GM19468 (cell line): ENCODE measurements around the gene PCDHGA10.
"Not testable (repeated sequence)": the region's sequence is repeated elsewhere in the genome, so short reads cannot be mapped to it uniquely, and the experiment has no call there.

Experiments
- ATAC-seq: cut with Tn5 transposase; IDR thresholded peaks from one replicate; pipeline ENCODE4 v1.9.1; 2021; ENCODE audit warnings: mild to moderate bottlenecking, moderate library complexity, moderate number of reproducible peaks; ENCODE audit not compliant: unreplicated experiment; ENCODE audit errors: extremely low read depth

PCDHGA10 gene

DNA sequence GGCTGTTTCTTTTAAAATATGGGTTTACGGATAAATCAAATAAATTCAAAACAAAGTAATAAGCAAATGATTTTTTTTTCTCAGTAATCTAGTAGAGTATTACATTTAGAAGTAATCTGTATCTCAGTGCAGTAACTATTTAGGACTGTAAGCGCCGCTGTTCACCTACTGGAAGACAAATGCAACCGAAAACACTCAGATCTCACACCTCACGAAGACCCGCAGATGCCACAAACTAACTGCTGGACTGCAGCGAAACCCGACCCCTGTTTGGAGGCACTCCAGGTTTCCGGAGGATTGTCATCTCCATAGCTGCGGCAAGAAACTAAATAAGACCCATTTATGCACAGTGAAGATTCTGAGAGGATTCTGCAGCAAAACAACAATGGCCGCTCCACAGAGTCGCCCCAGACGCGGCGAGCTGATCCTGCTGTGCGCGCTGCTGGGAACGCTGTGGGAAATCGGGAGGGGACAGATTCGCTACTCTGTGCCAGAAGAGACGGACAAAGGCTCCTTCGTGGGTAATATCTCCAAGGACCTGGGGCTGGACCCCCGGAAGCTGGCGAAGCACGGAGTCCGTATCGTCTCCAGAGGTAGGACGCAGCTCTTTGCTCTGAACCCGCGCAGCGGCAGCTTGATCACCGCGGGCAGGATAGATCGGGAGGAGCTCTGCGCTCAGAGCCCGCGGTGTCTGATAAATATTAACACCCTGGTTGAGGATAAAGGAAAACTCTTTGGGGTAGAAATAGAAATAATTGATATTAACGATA is 20.2 kb upstream of the PCDHGA10 start, which contains the start of gene PCDHGA8:
Gene PCDHGA8 (plus strand): TSS at position 205 of the 770 bp plus-strand sequence. CDS start 181 bp downstream, at position 386.
- ATAC-seq = no peak

DNA sequence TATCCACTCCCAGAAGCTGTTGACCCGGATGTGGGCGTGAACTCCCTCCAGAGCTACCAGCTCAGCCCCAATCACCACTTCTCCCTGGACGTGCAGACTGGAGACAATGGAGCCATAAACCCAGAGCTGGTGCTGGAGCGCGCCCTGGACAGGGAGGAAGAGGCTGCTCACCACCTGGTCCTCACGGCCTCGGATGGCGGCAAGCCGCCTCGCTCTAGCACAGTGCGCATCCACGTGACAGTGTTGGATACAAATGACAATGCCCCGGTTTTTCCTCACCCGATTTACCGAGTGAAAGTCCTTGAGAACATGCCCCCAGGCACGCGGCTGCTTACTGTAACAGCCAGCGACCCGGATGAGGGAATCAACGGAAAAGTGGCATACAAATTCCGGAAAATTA is 19.5 kb upstream of the PCDHGA10 start:
- no peak for ATAC-seq

DNA sequence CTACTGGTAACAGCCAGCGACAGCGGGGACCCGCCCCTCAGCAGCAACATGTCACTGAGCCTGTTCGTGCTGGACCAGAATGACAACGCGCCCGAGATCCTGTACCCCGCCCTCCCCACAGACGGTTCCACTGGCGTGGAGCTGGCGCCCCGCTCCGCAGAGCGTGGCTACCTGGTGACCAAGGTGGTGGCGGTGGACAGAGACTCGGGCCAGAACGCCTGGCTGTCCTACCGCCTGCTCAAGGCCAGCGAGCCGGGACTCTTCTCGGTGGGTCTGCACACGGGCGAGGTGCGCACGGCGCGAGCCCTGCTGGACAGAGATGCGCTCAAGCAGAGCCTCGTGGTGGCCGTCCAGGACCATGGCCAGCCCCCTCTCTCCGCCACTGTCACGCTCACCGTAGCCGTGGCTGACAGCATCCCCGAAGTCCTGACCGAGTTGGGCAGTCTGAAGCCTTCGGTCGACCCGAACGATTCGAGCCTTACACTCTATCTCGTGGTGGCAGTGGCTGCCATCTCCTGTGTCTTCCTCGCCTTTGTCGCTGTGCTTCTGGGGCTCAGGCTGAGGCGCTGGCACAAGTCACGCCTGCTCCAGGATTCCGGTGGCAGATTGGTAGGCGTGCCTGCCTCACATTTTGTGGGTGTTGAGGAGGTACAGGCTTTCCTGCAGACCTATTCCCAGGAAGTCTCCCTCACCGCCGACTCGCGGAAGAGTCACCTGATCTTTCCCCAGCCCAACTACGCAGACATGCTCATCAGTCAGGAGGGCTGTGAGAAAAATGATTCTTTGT is 18.2 kb upstream of the PCDHGA10 start:
- not testable (repeated sequence) for ATAC-seq

- ATAC-seq = peak; percentile 70
These were observed 14.8 kb upstream of the PCDHGA10 start, which contains the start of gene PCDHGB5 for GRCh38 chr5:141397756-141398551. Gene PCDHGB5, plus strand, starts transcription at chr5:141397947. Its CDS starts 181 bp downstream, at chr5:141398128.

DNA sequence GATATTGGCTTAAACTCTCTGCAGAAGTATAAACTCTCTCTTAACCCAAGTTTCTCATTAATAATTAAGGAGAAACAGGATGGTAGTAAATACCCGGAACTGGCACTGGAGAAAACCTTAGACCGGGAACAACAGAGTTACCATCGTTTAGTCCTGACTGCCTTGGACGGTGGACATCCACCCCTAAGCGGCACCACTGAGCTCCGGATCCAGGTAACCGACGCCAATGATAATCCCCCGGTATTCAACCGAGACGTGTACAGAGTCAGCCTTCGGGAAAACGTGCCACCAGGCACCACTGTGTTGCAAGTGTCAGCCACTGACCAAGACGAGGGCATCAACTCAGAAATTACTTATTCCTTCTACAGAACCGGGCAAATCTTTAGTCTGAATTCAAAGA is 14.2 kb upstream of the PCDHGA10 start:
- ATAC-seq = no peak

DNA sequence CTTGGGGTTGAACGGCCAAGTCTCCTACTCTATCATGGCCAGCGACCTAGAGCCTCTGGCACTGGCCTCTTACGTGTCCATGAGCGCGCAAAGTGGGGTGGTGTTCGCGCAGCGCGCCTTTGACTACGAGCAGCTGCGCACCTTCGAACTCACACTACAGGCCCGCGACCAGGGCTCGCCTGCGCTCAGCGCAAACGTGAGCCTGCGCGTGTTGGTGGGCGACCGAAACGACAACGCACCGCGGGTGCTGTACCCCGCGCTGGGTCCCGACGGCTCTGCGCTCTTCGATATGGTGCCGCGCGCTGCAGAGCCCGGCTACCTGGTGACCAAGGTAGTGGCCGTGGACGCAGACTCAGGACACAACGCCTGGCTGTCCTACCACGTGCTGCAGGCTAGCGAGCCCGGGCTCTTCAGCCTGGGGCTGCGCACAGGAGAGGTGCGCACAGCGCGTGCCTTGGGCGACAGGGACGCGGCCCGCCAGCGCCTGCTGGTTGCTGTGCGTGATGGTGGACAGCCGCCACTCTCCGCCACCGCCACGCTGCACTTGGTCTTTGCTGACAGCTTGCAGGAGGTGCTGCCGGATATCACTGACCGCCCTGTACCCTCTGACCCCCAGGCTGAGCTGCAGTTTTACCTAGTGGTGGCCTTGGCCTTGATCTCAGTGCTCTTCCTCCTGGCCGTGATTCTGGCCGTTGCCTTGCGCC is 13.1 kb upstream of the PCDHGA10 start:
- ATAC-seq = no peak

DNA sequence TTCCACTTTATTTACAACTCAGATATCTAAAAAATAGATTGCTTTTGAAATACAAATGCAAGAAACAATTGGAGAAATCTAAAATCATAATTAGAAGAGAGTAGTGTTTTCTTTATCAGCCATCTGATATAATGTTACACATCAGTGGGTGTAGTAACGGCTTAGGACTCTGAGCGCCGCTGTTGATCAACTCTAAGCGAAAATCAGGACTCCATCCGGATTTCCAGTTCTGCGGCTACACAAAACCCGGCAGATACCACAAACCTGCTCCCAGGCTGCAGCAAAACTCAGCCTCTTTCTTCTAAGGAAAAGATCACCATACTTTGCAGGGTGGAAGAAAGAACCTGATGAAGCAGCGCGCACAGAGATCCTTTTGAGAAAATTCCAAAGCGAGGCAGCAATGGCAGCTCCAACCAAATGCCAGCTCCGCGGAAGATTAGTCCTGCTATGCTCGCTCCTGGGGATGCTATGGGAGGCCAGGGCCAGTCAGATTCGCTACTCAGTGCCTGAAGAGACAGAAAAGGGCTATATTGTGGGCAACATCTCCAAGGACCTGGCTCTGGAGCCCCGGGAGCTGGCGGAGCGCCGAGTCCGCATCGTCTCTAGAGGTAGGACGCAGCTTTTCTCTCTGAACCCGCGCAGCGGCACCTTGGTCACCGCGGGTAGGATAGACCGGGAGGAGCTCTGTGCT is 10.1 kb upstream of the PCDHGA10 start, which contains the start of gene PCDHGA9:
Gene PCDHGA9 (plus strand): TSS at position 226 of the 691 bp plus-strand sequence. CDS start 175 bp downstream, at position 401.
- ATAC-seq = no peak

GRCh38 chr5:141403387-141403786 is 9.4 kb upstream of the PCDHGA10 start:
- ATAC-seq = no peak

GRCh38 chr5:141407790-141408505 is 4.8 kb upstream of the PCDHGA10 start, which contains the start of gene PCDHGB6:
Gene PCDHGB6, plus strand, starts transcription at chr5:141408021. Its CDS starts 182 bp downstream, at chr5:141408203.
- ATAC-seq = not testable (repeated sequence)

DNA sequence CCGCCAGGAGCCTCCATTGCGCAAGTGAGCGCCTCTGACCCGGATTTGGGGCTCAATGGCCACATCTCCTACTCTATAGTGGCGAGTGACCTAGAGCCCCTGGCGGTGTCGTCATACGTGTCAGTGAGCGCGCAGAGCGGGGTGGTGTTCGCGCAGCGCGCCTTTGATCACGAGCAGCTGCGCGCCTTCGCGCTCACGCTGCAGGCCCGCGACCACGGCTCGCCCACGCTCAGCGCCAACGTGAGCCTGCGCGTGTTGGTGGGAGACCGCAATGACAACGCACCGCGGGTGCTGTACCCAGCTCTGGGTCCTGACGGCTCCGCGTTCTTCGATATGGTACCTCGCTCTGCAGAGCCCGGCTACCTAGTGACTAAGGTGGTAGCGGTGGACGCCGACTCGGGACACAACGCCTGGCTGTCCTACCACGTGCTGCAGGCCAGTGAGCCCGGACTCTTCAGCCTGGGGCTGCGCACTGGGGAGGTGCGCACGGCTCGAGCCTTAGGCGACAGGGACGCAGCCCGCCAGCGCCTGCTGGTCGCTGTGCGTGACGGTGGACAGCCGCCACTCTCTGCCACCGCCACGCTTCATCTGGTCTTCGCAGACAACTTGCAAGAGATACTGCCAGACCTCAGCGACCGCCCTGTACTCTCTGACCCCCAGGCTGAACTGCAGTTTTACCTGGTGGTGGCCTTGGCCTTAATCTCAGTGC is 3.0 kb upstream of the PCDHGA10 start:
- no peak for ATAC-seq

GRCh38 chr5:141411575-141411974 is 1.2 kb upstream of the PCDHGA10 start:
- no peak for ATAC-seq

- ATAC-seq = no peak
These were observed 818 bp downstream of the PCDHGA10 start for GRCh38 chr5:141413540-141414069.

DNA sequence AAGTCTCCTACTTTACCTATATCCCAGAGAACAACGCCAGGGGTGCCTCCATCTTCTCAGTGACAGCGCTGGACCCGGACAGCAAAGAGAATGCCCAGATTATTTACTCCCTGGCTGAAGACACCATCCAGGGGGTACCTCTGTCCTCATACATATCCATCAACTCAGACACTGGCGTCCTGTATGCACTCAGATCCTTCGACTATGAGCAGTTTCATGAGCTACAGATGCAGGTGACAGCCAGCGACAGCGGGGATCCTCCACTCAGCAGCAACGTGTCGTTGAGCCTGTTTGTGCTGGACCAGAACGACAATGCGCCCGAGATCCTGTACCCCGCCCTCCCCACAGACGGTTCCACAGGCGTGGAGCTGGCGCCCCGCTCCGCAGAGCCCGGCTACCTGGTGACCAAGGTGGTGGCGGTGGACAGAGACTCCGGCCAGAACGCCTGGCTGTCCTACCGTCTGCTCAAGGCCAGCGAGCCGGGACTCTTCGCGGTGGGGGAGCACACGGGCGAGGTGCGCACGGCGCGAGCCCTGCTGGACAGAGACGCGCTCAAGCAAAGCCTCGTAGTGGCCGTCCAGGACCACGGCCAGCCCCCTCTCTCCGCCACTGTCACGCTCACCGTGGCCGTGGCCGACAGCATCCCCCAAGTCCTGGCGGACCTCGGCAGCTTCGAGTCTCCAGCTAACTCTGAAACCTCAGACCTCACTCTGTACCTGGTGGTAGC is 1.9 kb downstream of the PCDHGA10 start:
- not testable (repeated sequence) for ATAC-seq

DNA sequence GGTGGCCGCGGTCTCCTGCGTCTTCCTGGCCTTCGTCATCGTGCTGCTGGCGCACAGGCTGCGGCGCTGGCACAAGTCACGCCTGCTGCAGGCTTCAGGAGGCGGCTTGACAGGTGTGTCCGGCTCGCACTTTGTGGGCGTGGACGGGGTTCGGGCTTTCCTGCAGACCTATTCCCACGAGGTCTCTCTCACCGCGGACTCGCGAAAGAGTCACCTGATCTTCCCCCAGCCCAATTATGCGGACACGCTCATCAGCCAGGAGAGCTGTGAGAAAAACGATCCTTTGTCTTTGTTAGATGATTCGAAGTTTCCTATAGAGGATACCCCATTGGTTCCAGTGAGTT is 2.5 kb downstream of the PCDHGA10 start:
- not testable (repeated sequence) for ATAC-seq

GRCh38 chr5:141417494-141418172 is 4.8 kb downstream of the PCDHGA10 start, which contains the start of gene PCDHGB7:
Gene PCDHGB7, plus strand, starts transcription at chr5:141417677. Its CDS starts 183 bp downstream, at chr5:141417860.
- peak; percentile 36 for ATAC-seq
